GM12878 (cell line): ENCODE data around the gene TBX15. TPM values are rescaled to one million over a fixed set of nuclear protein-coding genes. Genes with fewer than 3 reads are reported as not detected.

Source experiments
- ATAC-seq: fragments of 200-7000 bp; cut with Tn5 transposase; 3 replicates; pipeline ENCODE4 v1.9.1; 2020; ENCODE audit warnings: mild to moderate bottlenecking, moderate library complexity
- BruUV-seq: library from RNA; stranded (reverse); fragments of 400-500 nt; replicated peaks from 2 replicates; lab custom pipeline; 2021; lab: Mats Ljungman, UMichigan
- CTCF ChIA-PET: fragments of 300-600 bp; sonication (Branson Sonifier 250); formaldehyde crosslinking; extraction: SDS; loops from one replicate; lab custom pipeline; 2021; ENCODE audit warnings: inconsistent platforms; lab: Yijun Ruan, JAX
- POLR2A ChIA-PET: fragments of 350-600 bp; formaldehyde crosslinking; extraction: SDS; loops from one replicate; lab custom pipeline; 2021; ENCODE audit warnings: inconsistent platforms; lab: Charles Lee
- RAD21 ChIA-PET: fragments of 300-600 bp; sonication (Branson Sonifier 250); formaldehyde crosslinking; loops from one replicate; lab custom pipeline; 2023; ENCODE audit warnings: antibody characterized with exemption; ENCODE audit not compliant: unreplicated experiment; lab: Charles Lee
- SMC1A ChIA-PET: fragments of 300-600 bp; sonication (Branson Sonifier 250); formaldehyde crosslinking; loops from one replicate; lab custom pipeline; 2023; ENCODE audit not compliant: unreplicated experiment, uncharacterized antibody; lab: Charles Lee
- DNase-seq: peaks from one replicate; pipeline ENCODE4 v3.0.0-alpha.2; 2011; ENCODE audit warnings: low read depth, low spot score
- FAIRE-seq: peaks from 3 replicates; lab custom pipeline; 2011; peaks lifted over from hg19 to GRCh38; lab: Jason Lieb, UNC
- H2AFZ ChIP-seq: 2 replicates; pipeline ENCODE4 v1.6.0; 2011; ENCODE audit warnings: low read depth, low read length, control low read depth; ENCODE audit not compliant: control insufficient read depth
- H3K27ac ChIP-seq: 2 replicates; pipeline ENCODE4 v1.5.1; 2011; ENCODE audit warnings: control low read depth; ENCODE audit not compliant: control insufficient read depth, insufficient read depth
- H3K27me3 ChIP-seq, 2 experiments: replicated peaks in 1 of 2; 2 replicates each; pipeline versions ENCODE4 v1.6.0 to v1.6.1; 2011; ENCODE audit warnings: low read length in 1 of 2; ENCODE audit not compliant: control insufficient read depth in 2 of 2, insufficient read depth in 2 of 2
- H3K36me3 ChIP-seq, 2 experiments: 2 replicates each; pipeline ENCODE4 v1.5.1; 2011; ENCODE audit warnings: low read length in 1 of 2; ENCODE audit not compliant: control insufficient read depth in 2 of 2, insufficient read depth in 2 of 2
- H3K4me1 ChIP-seq: 2 replicates; pipeline ENCODE4 v1.6.1; 2011; ENCODE audit warnings: mild to moderate bottlenecking, low read length, moderate library complexity, mixed read lengths; ENCODE audit not compliant: control insufficient read depth, insufficient read depth
- H3K4me2 ChIP-seq: 2 replicates; pipeline ENCODE4 v1.6.0; 2011; ENCODE audit warnings: control low read depth; ENCODE audit not compliant: control insufficient read depth, insufficient read depth
- H3K4me3 ChIP-seq: fragments of 200-600 bp; sonication (generic); 2 replicates; pipeline ENCODE4 v1.5.1; 2016
- H3K79me2 ChIP-seq: 2 replicates; pipeline ENCODE4 v1.6.0; 2011; ENCODE audit warnings: low read length; ENCODE audit not compliant: control insufficient read depth, insufficient read depth
- H3K9ac ChIP-seq: 2 replicates; pipeline ENCODE4 v1.8.0; 2011; ENCODE audit warnings: low read length, control low read depth, mixed read lengths; ENCODE audit not compliant: control insufficient read depth, insufficient read depth
- H3K9me3 ChIP-seq: replicated peaks from 3 replicates; pipeline ENCODE4 v1.5.1; 2011; ENCODE audit warnings: mild to moderate bottlenecking, low read length; ENCODE audit not compliant: control insufficient read depth, insufficient read depth
- H4K20me1 ChIP-seq: 2 replicates; pipeline ENCODE4 v1.6.0; 2011; ENCODE audit not compliant: control insufficient read depth, insufficient read depth
- BHLHE40 ChIP-seq, 2 experiments: fragments of 450-650 bp in 1 of 2; IDR thresholded peaks; 2 replicates each; pipeline ENCODE4 v1.6.1; 2011 to 2017; ENCODE audit warnings: low read depth in 2 of 2, borderline replicate concordance in 1 of 2, improper control_type of control experiment in 1 of 2, low read length in 1 of 2, mild to moderate bottlenecking in 1 of 2
- CBFB ChIP-seq: IDR thresholded peaks from 2 replicates; pipeline ENCODE4 v1.6.1; 2016; ENCODE audit warnings: antibody characterized with exemption, low read depth
- EZH2 ChIP-seq: IDR thresholded peaks from 2 replicates; pipeline ENCODE4 v1.6.1; 2012; ENCODE audit warnings: low read depth, mild to moderate bottlenecking, control low read depth, inconsistent platforms, low read length, borderline replicate concordance; ENCODE audit not compliant: control insufficient read depth
- MYB ChIP-seq: fragments of 150-350 bp; IDR thresholded peaks from 2 replicates; pipeline ENCODE4 v1.6.1; 2014; ENCODE audit warnings: mild to moderate bottlenecking, low read depth, low read length, borderline replicate concordance
- NR2C1 ChIP-seq: fragments of 450-650 bp; IDR thresholded peaks from 2 replicates; pipeline ENCODE4 v1.6.1; 2017; ENCODE audit warnings: antibody characterized with exemption, mild to moderate bottlenecking, moderate library complexity
- POLR2A ChIP-seq: IDR thresholded peaks from 2 replicates; pipeline ENCODE4 v1.6.1; 2011; ENCODE audit warnings: low read depth, mild to moderate bottlenecking, low read length
- POU2F2 ChIP-seq: IDR thresholded peaks from 3 replicates; pipeline ENCODE4 v1.6.1; 2011; ENCODE audit warnings: low read depth, mild to moderate bottlenecking, low read length, borderline replicate concordance
- RB1 ChIP-seq: fragments of 450-650 bp; formaldehyde crosslinking; IDR thresholded peaks from 2 replicates; pipeline ENCODE4 v1.6.1; 2017; ENCODE audit warnings: mild to moderate bottlenecking, borderline replicate concordance
- RELA ChIP-seq: fragments of 450-650 bp; IDR thresholded peaks from 2 replicates; pipeline ENCODE4 v1.8.0; 2014; ENCODE audit warnings: borderline replicate concordance; ENCODE audit not compliant: partially characterized antibody
- RUNX3 ChIP-seq: IDR thresholded peaks from 2 replicates; pipeline ENCODE4 v1.6.1; 2012; ENCODE audit warnings: low read length, inconsistent platforms
- STAT3 ChIP-seq: IDR thresholded peaks from 2 replicates; pipeline ENCODE4 v1.6.1; 2011; ENCODE audit warnings: low read depth, low read length, improper control_type of control experiment
- SUPT20H ChIP-seq: IDR thresholded peaks from 2 replicates; pipeline ENCODE4 v1.6.1; 2011; ENCODE audit warnings: low read depth, mild to moderate bottlenecking, low read length, moderate library complexity, borderline replicate concordance; ENCODE audit not compliant: control insufficient read depth
- ZNF207 ChIP-seq: fragments of 450-650 bp; IDR thresholded peaks from 2 replicates; pipeline ENCODE4 v1.6.1; 2014; ENCODE audit warnings: antibody characterized with exemption, mild to moderate bottlenecking, borderline replicate concordance
- ZNF24 ChIP-seq: fragments of 450-650 bp; IDR thresholded peaks from 2 replicates; pipeline ENCODE4 v1.6.1; 2017; ENCODE audit warnings: antibody characterized with exemption, mild to moderate bottlenecking
- WGBS: methylation state at CpG from one replicate; pipeline ENCODE4 v1.1.6; 2016; ENCODE audit warnings: low lambda C conversion rate; ENCODE audit not compliant: insufficient replicate concordance, insufficient coverage; ENCODE audit errors: missing lambda C conversion rate; 5-methylcytosine and 5-hydroxymethylcytosine counted together
- in situ Hi-C: fragments of 300-500 bp; cut with MboI; formaldehyde crosslinking; loops from 9 replicates; pipeline ENCODE4 v1.14.3; 2018; ENCODE audit warnings: mixed read lengths
- intact Hi-C: fragments of 100-400 bp; cut with micrococcal nuclease; formaldehyde crosslinking; loops from one replicate; pipeline ENCODE4 v1.14.2; 2022; ENCODE audit not compliant: unreplicated experiment
- polyA plus RNA-seq, 11 experiments: library from polyadenylated mRNA; depleted of rRNA in 4 of 11; unstranded in 6 of 11; stranded (reverse) in 5 of 11; fragments of >200 nt; fragmentation: Nextera tagmentation in 4 of 11; fragmentation: Illumina TruSeq in 1 of 11; extraction: Ambion mirVana in 4 of 11; extraction: Trizol in 1 of 11; gene quantifications; 1 replicate in 1 of 11; 2 replicates in 10 of 11; pipeline versions ENCODE4 v1.2.1 to v1.2.3, GENCODE V29; 2011 to 2016; ENCODE audit warnings: inconsistent platforms in 2 of 11, missing spikeins in 2 of 11, low read depth in 1 of 11
- total RNA-seq, 4 experiments: library from RNA; depleted of rRNA in 3 of 4; stranded (reverse); fragments of >200 nt in 3 of 4; fragmentation: Illumina TruSeq in 1 of 4; extraction: Trizol in 1 of 4; gene quantifications; 2 replicates each; pipeline versions ENCODE4 v1.2.1 to v1.2.3, GENCODE V29; 2013 to 2021
- TF ChIP-seq, protein P1 (sequence below): fragments of 450-650 bp; IDR thresholded peaks from 2 replicates; pipeline ENCODE4 v1.6.1; 2016; ENCODE audit warnings: mild to moderate bottlenecking
- TF ChIP-seq, protein P2 (sequence below): fragments of 450-650 bp; IDR thresholded peaks from 2 replicates; pipeline ENCODE4 v1.6.1; 2017; ENCODE audit warnings: low read depth, mild to moderate bottlenecking, moderate library complexity

TBX15 gene
- total and polyA plus RNA-seq, 10 of the 15 experiments (the other 5 are each of a cell fraction or from before 2014, with no cell fraction given) = 0.64 to 9.4 (median 0.99) TPM

GRCh38 chr1:118905196-118905595 lies 82.9 kb downstream of the TBX15 start (continued):
- TF ChIP-seq EZH2 (no peak), CBFB (no peak), POLR2A (no peak)

DNA sequence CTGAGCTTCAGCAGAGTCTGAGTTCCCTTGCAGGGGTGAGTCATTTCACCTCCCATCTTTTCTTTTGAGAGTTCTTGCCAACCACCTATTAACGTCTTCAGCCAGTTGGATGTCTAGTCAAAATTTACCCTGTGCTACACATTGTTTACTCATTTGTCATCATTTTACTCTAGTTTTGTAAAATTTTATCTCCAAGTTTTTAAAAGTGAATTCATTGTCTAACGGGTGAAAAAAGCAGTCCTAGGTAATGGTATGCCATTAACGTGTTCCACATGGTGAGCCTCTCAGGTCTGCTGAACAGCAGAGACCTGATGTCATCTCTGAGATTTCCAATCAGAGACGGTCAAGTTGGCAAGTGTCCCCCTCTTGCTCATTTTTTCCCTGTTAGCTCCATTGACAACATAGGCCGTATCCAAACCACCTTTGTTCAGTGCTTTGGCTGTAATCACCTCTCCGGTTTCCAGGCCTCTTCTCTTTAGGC lies 85.4 kb downstream of the TBX15 start:
- H3K9me3 ChIP-seq = no peaks in the 10 kb centered on the region
- no peaks in the 10 kb centered on the region for H3K4me1 ChIP-seq
- no peak overlapping the region for H3K4me3 ChIP-seq
- H2AFZ ChIP-seq = no peak overlapping the region
- BruUV-seq = no TSS peak
- ChIA-PET CTCF (no interaction called here), SMC1A (interaction anchor here (2.1 kb wide), 1 partner anchor 13 kb away, joined by 6 read pairs; no protein-coding TSS in a partner anchor), POLR2A (no interaction called here), RAD21 (no interaction called here)
- H3K4me2 ChIP-seq = no peak overlapping the region
- in situ Hi-C loops (no loop called here), intact Hi-C loops (no loop called here)
- no peaks in the 10 kb centered on the region for H4K20me1 ChIP-seq
- no peaks in the 10 kb centered on the region for H3K79me2 ChIP-seq
- ATAC-seq (no peak), FAIRE-seq (no peak), DNase-seq (no peak)
- no peak overlapping the region for H3K9ac ChIP-seq
- H3K27me3 ChIP-seq = no peaks in the 10 kb centered on the region
- TF ChIP-seq RELA (no peak), BHLHE40 (IDR thresholded peaks at IDR 0.05; ENCODE audit: borderline replicate concordance in 1 of 2, low read depth in 2 of 2, low read length in 1 of 2) (no peak), SUPT20H (no peak), RB1 (no peak), MYB (no peak), STAT3 (no peak), ZNF24 (no peak), NR2C1 (no peak), POU2F2 (no peak), ZNF207 (no peak), RUNX3 (no peak)
- TF ChIP-seq, protein P1, sequence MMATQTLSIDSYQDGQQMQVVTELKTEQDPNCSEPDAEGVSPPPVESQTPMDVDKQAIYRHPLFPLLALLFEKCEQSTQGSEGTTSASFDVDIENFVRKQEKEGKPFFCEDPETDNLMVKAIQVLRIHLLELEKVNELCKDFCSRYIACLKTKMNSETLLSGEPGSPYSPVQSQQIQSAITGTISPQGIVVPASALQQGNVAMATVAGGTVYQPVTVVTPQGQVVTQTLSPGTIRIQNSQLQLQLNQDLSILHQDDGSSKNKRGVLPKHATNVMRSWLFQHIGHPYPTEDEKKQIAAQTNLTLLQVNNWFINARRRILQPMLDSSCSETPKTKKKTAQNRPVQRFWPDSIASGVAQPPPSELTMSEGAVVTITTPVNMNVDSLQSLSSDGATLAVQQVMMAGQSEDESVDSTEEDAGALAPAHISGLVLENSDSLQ = no peak
- TF ChIP-seq, protein P2, sequence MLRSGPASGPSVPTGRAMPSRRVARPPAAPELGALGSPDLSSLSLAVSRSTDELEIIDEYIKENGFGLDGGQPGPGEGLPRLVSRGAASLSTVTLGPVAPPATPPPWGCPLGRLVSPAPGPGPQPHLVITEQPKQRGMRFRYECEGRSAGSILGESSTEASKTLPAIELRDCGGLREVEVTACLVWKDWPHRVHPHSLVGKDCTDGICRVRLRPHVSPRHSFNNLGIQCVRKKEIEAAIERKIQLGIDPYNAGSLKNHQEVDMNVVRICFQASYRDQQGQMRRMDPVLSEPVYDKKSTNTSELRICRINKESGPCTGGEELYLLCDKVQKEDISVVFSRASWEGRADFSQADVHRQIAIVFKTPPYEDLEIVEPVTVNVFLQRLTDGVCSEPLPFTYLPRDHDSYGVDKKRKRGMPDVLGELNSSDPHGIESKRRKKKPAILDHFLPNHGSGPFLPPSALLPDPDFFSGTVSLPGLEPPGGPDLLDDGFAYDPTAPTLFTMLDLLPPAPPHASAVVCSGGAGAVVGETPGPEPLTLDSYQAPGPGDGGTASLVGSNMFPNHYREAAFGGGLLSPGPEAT = no peak
- H3K27ac ChIP-seq = no peak overlapping the region
- H3K36me3 ChIP-seq = no peaks in the 10 kb centered on the region
- WGBS = 29% methylated on average over 6 of the region's 6 CpGs
